ENCODE data around the gene ACBD6. TPM values are rescaled to one million over a fixed set of nuclear protein-coding genes. Genes with fewer than 3 reads are reported as not detected.

ACBD6 gene
- total and polyA plus RNA-seq, 10 of the 15 experiments (the other 5 are each of a cell fraction or from before 2014, with no cell fraction given), result 15.0 to 67.3 (median 55.0) TPM

- no peaks in the 10 kb centered on the region for H3K4me1 ChIP-seq (ENCODE audit: control insufficient read depth, insufficient read depth, low read length)
- WGBS (ENCODE audit: insufficient coverage, insufficient replicate concordance, low lambda C conversion rate, missing lambda C conversion rate), result 66% methylated on average over 5 of the region's 5 CpGs
- POLR2A ChIA-PET, result no interaction called here
- no peak overlapping the region for H2AFZ ChIP-seq (ENCODE audit: control insufficient read depth, low read depth, low read length)
- intact Hi-C loops (cut with micrococcal nuclease; ENCODE audit: unreplicated experiment) (no loop called here), in situ Hi-C loops (cut with MboI) (no loop called here)
- no peak for ATAC-seq
- BruUV-seq (replicated peaks), result no TSS peak
- H3K36me3 ChIP-seq (ENCODE audit: control insufficient read depth in 2 of 2, insufficient read depth in 2 of 2, low read length in 1 of 2), result no peaks in the 10 kb centered on the region
- no peak overlapping the region for H3K4me3 ChIP-seq
- H3K27me3 ChIP-seq (replicated peaks in 1 of 2; ENCODE audit: control insufficient read depth in 2 of 2, insufficient read depth in 2 of 2, low read length in 1 of 2), result peaks cover 0 to 2% of the 10 kb centered on the region in 2 experiments; a peak in 1 of 4 replicates
- no peak overlapping the region for H3K27ac ChIP-seq (ENCODE audit: control insufficient read depth, insufficient read depth)
- SMC1A ChIA-PET (ENCODE audit: uncharacterized antibody, unreplicated experiment), result interaction anchor here (1.0 to 14.5 kb wide), 3 partner anchors 12 to 336 kb away, joined by 3 to 247 read pairs (median 9); no protein-coding TSS in a partner anchor
- no peak for FAIRE-seq
- RAD21 ChIA-PET (ENCODE audit: unreplicated experiment), result interaction anchor here (2.6 kb wide), 1 partner anchor 12 kb away, joined by 12 read pairs; no protein-coding TSS in a partner anchor
- no peak overlapping the region for H3K4me2 ChIP-seq (ENCODE audit: control insufficient read depth, insufficient read depth)
- no peaks in the 10 kb centered on the region for H4K20me1 ChIP-seq (ENCODE audit: control insufficient read depth, insufficient read depth)
- H3K9me3 ChIP-seq (replicated peaks; ENCODE audit: control insufficient read depth, insufficient read depth, low read length), result no peaks in the 10 kb centered on the region
- no peak overlapping the region for H3K9ac ChIP-seq (ENCODE audit: control insufficient read depth, insufficient read depth, low read length)
- TF ChIP-seq SMARCA5 (IDR thresholded peaks at IDR 0.05), result no peak
- TF ChIP-seq ZNF274 (IDR thresholded peaks at IDR 0.05; ENCODE audit: insufficient read depth, insufficient read length), result no peak
- TF ChIP-seq USF2 (IDR thresholded peaks at IDR 0.05; ENCODE audit: borderline replicate concordance, low read depth, low read length), result no peak
- TF ChIP-seq BCLAF1 (IDR thresholded peaks at IDR 0.05), result no peak
- no peak for TF ChIP-seq BRCA1 (IDR thresholded peaks at IDR 0.05; ENCODE audit: low read depth, low read length)
- H3K79me2 ChIP-seq (ENCODE audit: control insufficient read depth, insufficient read depth, low read length), result no peaks in the 10 kb centered on the region
- CTCF ChIA-PET, result interaction anchor here (2.2 to 17.1 kb wide), 2 partner anchors 10 to 336 kb away, joined by 8 to 373 read pairs; no protein-coding TSS in a partner anchor
- DNase-seq (ENCODE audit: low read depth, low spot score), result no peak
Measured at GRCh38 chr1:180527101-180527669, 24.8 kb upstream of the ACBD6 start.

Measured in GM12878 (cell line).